Osteoblast (primary cell): ENCODE results near the gene MINPP1. TPM values are rescaled to one million over a fixed set of nuclear protein-coding genes. Genes with fewer than 3 reads are reported as not detected.

Experiments used
- DNase-seq: peaks from one replicate; pipeline ENCODE4 v3.0.0; 2011; ENCODE audit warnings: low spot score, mixed read lengths; ENCODE audit not compliant: insufficient read length; ENCODE audit errors: missing footprints
- H2AFZ ChIP-seq: 2 replicates; pipeline ENCODE4 v1.6.0; 2011; ENCODE audit warnings: mild to moderate bottlenecking, low read length
- H3K27ac ChIP-seq: 2 replicates; pipeline ENCODE4 v1.5.1; 2011; ENCODE audit warnings: mild to moderate bottlenecking, low read depth, low read length, moderate library complexity
- H3K27me3 ChIP-seq: 2 replicates; pipeline ENCODE4 v1.6.0; 2012; ENCODE audit warnings: mild to moderate bottlenecking, control low read depth, inconsistent platforms, low read length, moderate library complexity; ENCODE audit not compliant: insufficient read depth
- H3K36me3 ChIP-seq: 2 replicates; pipeline ENCODE4 v1.5.1; 2011; ENCODE audit warnings: mild to moderate bottlenecking, low read length, control low read depth, moderate library complexity; ENCODE audit not compliant: insufficient read depth
- H3K4me1 ChIP-seq: 2 replicates; pipeline ENCODE4 v1.5.1; 2011; ENCODE audit warnings: mild to moderate bottlenecking, low read length, control low read depth, moderate library complexity; ENCODE audit not compliant: insufficient read depth
- H3K4me2 ChIP-seq: 2 replicates; pipeline ENCODE4 v1.6.0; 2011; ENCODE audit warnings: mild to moderate bottlenecking, low read length; ENCODE audit not compliant: insufficient read depth
- H3K4me3 ChIP-seq: fragments of 200-600 bp; sonication (generic); 3 replicates; pipeline ENCODE4 v1.5.1; 2012; ENCODE audit warnings: mild to moderate bottlenecking, low read length, inconsistent platforms; ENCODE audit not compliant: insufficient read depth
- H3K79me2 ChIP-seq: 2 replicates; pipeline ENCODE4 v1.6.0; 2012; ENCODE audit warnings: mild to moderate bottlenecking, low read length, control low read depth, inconsistent platforms; ENCODE audit not compliant: insufficient read depth
- H3K9me3 ChIP-seq: 2 replicates; pipeline ENCODE4 v1.5.1; 2011; ENCODE audit warnings: low read depth, low read length, control low read depth
- H4K20me1 ChIP-seq: 2 replicates; pipeline ENCODE4 v1.6.0; 2012; ENCODE audit warnings: mild to moderate bottlenecking, low read length, control low read depth; ENCODE audit not compliant: insufficient read depth
- CTCF ChIP-seq: IDR thresholded peaks from 2 replicates; pipeline ENCODE4 v1.5.1; 2011; ENCODE audit warnings: mild to moderate bottlenecking, low read depth, low read length, moderate library complexity; ENCODE audit errors: extremely low read depth
- total RNA-seq: library from RNA; depleted of rRNA; stranded (reverse); fragments of >200 nt; gene quantifications from 2 replicates; pipeline ENCODE4 v1.2.3, GENCODE V29; 2012

Gene MINPP1
- total RNA-seq, 1 donor, result 22.1 TPM

GRCh38 chr10:87504307-87504639 is 420 bp upstream of the MINPP1 start:
- H2AFZ ChIP-seq, result peak overlapping the region; percentile 95
- H3K27me3 ChIP-seq, result no peaks in the 10 kb centered on the region
- no peaks in the 10 kb centered on the region for H3K9me3 ChIP-seq
- peak overlapping the region; percentile 92 for H3K4me3 ChIP-seq
- peaks cover 33% of the 10 kb centered on the region for H3K79me2 ChIP-seq
- H3K27ac ChIP-seq, result peak overlapping the region; percentile 94
- peaks cover 4% of the 10 kb centered on the region for H4K20me1 ChIP-seq
- no peak for TF ChIP-seq CTCF
- H3K4me2 ChIP-seq, result peak overlapping the region; percentile 98
- peaks cover 4% of the 10 kb centered on the region for H3K36me3 ChIP-seq
- peaks cover 18% of the 10 kb centered on the region for H3K4me1 ChIP-seq
- peak; percentile 83 for DNase-seq

- TF ChIP-seq CTCF, result peak; percentile 48
- Histone ChIP-seq H2AFZ (peak overlapping the region; percentile 95), H4K20me1 (peaks cover 4% of the 10 kb centered on the region), H3K4me2 (peak overlapping the region; percentile 98), H3K4me3 (peak overlapping the region; percentile 92), H3K79me2 (peaks cover 33% of the 10 kb centered on the region), H3K4me1 (peaks cover 18% of the 10 kb centered on the region), H3K9me3 (no peaks in the 10 kb centered on the region), H3K36me3 (peaks cover 4% of the 10 kb centered on the region), H3K27me3 (no peaks in the 10 kb centered on the region), H3K27ac (peak overlapping the region; percentile 94)
- DNase-seq, result peak; percentile 77
These were observed 846 bp downstream of the MINPP1 start for GRCh38 chr10:87505366-87506111.

- Histone ChIP-seq H3K4me2 (peak overlapping the region; percentile 98), H3K4me3 (no peak overlapping the region), H3K27me3 (no peaks in the 10 kb centered on the region), H3K9me3 (no peaks in the 10 kb centered on the region), H4K20me1 (peaks cover 4% of the 10 kb centered on the region), H3K79me2 (peaks cover 33% of the 10 kb centered on the region), H3K27ac (no peak overlapping the region), H3K36me3 (peaks cover 7% of the 10 kb centered on the region), H2AFZ (no peak overlapping the region), H3K4me1 (peaks cover 18% of the 10 kb centered on the region)
- no peak for TF ChIP-seq CTCF
- DNase-seq, result peak; percentile 3
These were observed 2.3 kb downstream of the MINPP1 start for GRCh38 chr10:87506956-87507355.

DNA sequence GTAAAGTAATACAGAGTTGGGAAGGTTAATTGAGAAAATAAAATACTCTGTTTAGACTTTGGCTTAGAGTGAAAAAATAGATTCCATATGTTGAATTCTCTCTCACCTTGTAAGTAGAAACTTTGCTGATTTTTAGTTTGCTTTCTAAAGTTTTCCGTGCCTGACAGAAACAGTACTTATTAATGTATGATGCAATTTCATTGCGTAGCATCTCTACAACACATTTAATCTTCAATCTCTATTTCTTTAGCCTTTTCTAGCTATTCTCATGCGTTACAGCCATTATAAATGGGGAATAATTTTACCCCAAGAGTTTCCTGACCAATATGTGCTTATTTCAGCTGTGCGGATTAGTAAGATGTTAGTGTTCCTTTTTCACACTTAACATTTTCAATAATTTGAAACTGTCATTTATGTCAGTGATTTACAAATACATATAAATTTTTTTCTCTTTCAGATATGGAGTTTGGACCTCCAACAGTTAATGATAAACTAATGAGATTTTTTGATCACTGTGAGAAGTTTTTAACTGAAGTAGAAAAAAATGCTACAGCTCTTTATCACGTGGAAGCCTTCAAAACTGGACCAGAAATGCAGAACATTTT is 3.3 kb downstream of the MINPP1 start:
- no peaks in the 10 kb centered on the region for H3K27me3 ChIP-seq
- H3K9me3 ChIP-seq, result no peaks in the 10 kb centered on the region
- peaks cover 4% of the 10 kb centered on the region for H4K20me1 ChIP-seq
- H3K27ac ChIP-seq, result no peak overlapping the region
- H3K79me2 ChIP-seq, result peaks cover 33% of the 10 kb centered on the region
- no peak overlapping the region for H2AFZ ChIP-seq
- H3K4me2 ChIP-seq, result peak overlapping the region; percentile 7
- no peak overlapping the region for H3K4me3 ChIP-seq
- TF ChIP-seq CTCF, result no peak
- peaks cover 10% of the 10 kb centered on the region for H3K36me3 ChIP-seq
- H3K4me1 ChIP-seq, result peaks cover 18% of the 10 kb centered on the region
- DNase-seq, result peak; percentile 1
